NCI-H146 treated with DMSO at 0.1 percent for 48 hours (cell line): Measurements from ENCODE around the gene IGF2R.
"Not testable (repeated sequence)": the region's sequence is repeated elsewhere in the genome, so short reads cannot be mapped to it uniquely, and the experiment has no call there.

Source experiments
- DNase-seq: peaks from one replicate; lab custom pipeline; 2025; ENCODE audit not compliant: unreplicated experiment; lab: John Stamatoyannopoulos, UW

The IGF2R gene

DNA sequence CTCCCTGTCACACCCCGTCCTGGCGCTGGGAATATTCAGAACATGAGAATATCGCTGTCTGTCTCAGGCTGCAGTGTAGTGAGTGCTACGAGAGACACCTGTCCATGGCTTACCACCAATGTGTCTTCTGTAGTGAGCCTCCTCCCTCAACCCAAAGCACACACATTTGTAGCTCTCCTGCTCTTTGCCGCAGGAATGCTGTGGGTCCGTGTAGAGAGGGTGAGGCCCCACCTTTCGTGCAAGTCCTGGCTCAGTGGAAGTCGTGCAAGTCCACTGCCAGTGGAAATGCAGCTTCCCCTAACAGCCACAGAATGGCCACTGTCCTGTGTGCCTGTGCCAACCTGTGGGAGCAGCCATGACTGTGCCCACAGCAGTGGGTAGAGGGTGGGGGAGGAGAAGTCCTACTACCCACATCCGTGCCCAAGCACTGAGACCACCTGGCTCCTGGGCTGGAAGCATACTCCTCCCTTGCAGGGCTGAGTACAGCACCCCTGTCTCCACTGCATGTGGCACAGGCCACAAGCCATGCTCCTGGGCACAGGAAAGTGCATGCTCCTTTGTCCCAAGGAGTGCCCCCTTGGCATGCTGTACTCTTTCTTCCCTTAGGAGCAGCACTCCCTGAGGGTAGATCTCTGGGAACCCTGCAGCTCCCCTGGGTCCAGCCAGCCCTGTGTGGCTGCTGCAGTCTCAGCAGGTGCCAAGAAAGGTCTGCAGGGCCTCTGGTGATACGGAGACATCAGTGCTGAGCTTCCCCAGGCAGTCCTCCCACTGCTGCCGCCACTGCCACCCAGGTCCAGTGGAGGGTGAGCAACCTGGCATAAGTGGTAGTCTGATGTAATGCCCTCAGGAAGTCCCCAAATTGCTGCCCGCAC lies 28.0 kb downstream of the IGF2R start:
- DNase-seq, result no peak

DNA sequence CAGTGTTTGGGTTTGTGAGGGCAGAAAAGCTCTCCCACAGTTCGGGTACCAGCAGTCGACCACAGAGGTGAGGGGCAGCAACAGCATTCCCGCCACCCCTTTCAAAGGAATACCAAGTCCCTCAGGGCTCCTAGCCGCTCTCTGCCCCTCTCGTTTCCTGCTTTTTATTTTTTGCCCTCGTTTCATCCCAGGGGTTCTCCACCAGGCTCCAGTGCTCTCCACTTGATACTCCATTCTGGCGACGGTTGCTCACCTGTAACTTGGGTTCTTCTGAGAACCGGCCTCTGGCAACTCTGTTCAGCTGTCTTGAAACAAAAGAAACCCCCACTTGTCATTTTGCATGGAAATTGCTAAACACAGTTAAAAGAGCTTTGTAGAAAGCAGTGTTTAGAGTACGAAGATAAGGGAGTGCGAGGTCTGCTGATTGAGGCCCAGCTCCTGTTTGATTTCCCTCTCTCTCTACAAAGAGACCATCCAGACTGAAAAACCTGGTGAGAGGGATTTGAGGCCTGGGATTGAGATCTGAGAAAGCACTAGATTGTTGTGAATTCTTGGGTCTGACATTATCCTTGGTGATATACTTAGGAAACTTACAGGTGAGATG lies 28.7 kb downstream of the IGF2R start:
- DNase-seq, result no peak

DNA sequence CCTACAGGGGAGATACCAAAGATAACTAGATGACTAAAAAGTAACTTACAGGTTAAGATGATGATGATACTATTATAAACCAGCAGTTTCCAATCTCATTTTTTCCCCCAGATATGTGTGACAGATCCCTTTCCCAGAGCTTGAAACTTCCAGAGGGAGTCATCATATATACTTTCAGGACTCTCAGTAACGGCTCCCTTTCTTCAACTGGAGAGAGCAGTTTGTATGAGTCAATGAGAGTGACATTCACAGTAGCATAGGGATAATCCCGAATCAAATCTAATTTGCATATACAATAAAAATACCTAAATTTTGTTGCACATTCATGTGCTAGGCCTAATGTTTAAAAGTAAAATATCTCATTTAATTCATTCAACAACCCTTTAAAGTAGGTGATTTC lies 29.7 kb downstream of the IGF2R start:
- no peak for DNase-seq

DNA sequence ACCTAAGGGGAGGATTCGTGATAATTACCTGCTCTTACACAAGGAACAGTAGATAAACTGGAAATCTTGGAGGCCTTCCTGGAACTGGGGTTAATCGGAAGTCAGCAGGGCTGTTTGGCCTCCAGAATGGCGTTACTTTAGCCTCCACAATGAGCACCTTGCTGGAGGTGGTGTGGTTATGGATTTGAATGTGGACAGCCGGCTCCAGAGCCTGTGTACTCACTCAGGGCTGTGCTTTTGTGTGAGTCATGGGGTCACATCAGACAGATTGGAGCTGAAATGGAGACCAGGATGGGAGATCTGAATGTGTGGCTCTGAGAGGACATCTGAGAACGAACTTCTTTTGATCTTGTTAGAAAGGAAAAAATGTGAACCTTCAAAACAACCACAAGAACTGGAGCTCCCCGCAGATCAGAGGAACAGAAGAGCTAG lies 30.4 kb downstream of the IGF2R start:
- no peak for DNase-seq

DNA sequence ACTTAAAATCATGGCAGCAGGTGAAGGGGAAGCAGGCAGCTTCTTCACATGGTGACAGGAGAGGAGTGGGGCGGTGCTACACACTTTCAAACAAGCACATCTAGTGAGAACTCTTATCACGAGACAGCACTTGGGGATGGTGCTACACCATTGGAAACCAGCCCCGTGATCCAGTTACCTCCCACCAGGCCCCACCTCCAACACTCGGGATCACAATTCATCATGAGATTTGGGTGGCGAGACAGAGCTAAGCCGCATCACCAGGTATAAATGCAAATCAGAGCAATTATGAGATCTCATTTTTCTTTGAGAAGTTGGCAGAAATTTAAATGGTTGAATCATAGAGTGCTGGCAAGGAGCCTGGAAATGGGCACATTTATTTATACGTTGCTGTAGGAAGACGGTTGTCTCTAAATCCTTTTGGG lies 31.4 kb downstream of the IGF2R start:
- no peak for DNase-seq

DNA sequence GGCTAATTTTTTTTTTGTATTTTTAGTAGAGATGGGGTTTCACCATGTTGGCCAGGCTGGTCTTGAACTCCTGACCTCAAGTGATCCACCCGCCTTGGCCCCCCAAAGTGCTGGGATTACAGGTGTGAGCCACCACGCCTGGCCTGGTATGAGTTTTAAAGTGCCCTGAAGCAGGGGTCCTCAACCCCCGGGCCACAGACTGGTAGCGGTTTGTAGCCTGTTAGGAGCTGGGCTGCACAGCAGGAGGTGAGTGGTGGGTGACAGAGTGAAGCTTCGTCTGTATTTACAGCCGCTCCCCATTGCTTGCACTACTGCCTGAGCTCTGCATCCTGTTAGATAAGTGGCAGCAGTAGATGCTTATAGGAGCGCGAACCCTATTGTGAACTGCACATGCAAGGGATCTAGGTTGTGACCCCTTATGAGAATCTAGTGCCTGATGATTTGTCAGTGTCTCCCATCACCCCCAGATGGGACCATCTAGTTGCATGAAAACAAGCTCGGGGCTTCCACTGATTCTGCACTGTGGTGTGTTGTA lies 32.1 kb downstream of the IGF2R start:
- not testable (repeated sequence) for DNase-seq

DNA sequence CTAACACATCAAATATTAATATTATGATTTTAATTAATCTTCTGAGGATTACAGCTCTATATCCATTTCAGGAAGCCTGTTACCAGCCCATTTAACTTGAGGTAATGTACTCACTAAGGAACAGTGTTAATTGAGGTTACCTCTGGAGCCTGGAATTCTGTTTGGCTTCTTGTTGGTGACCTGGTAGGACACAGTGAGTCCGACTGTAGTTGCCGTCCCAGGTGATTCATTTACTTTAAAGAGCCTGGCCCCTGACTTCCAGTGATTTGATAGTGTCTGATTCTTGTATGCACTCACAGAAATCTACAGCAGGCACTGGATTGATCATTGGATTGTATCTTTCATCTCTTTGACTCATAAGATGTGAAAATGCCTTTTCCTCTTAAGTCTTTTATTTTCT lies 34.0 kb downstream of the IGF2R start:
- no peak for DNase-seq

DNA sequence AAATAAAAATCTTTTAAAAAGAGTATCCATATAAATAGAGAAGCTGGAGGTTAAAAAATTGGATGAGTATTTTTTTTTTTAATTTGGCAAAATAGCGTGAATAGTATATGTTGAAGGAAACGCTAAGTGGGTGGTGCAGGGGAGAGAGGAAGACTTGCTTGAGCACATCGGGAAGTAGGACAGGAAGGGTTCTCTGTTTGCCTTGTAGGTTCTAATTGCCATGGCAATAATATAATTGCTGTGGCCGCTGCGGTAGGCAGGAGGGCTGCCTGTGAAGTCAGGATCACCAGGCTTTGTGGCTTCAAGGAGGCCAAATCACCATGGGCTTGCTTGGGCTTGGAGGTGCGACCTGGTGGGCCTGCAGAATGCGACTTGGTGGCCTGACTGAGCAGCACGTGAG lies 35.1 kb downstream of the IGF2R start:
- DNase-seq, result no peak

DNA sequence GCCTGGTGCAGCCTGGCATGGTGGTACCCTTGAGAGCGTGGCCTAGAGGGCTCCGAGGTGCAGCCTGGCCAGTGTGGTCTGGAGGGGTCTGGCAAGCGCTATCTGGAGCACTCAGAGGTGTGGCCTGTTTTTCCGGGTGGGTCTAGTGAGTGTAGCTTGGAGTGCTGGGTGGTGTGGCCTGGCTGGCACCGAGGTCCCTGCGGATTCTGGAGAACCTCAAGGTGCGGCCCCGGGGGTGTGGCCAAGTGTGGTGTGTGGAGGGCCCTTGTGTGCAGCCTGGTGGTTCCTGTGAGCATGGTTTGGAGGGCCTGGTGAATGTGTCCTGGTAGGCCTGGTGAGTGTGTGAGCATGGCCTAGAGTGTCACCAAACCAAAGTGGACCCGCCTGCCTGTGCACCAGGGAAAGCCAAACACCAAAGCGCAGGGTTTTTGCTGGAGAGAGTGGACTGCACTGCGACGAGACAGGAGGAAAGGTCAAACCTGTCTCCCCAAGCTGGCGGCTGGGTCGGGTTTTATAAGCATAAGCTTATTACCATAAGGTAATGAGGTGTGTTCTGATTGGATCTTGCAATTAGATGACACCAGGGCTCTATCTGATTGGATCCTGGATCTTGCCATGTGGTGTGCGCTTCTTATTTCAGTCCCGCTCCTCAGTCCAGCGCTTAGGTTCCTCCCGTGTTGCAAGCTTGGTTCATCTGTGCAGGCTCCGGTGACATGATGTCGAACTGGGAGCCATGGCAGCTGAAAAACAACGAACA lies 35.7 kb downstream of the IGF2R start:
- no peak for DNase-seq

DNA sequence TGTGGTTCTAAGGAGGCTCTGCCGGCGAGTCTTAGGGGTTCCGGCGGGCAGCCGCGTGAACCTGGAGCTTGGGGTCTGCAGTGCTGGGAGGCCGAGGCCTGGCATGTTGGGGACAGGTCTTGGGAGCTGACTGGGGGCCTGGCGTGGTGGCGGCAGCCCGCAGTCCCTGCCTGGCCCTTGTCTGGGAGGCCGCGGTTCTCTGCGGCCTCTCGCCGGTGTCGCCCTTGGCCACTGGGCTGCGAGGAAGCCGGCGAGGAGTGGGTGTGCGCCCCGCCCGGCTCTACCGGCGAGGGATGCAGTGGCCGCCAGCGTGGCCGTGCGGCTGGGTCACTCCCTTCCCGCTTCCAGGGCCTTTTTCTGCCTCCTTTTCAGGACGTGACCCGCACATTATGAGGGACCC lies 36.3 kb downstream of the IGF2R start:
- DNase-seq, result no peak

DNA sequence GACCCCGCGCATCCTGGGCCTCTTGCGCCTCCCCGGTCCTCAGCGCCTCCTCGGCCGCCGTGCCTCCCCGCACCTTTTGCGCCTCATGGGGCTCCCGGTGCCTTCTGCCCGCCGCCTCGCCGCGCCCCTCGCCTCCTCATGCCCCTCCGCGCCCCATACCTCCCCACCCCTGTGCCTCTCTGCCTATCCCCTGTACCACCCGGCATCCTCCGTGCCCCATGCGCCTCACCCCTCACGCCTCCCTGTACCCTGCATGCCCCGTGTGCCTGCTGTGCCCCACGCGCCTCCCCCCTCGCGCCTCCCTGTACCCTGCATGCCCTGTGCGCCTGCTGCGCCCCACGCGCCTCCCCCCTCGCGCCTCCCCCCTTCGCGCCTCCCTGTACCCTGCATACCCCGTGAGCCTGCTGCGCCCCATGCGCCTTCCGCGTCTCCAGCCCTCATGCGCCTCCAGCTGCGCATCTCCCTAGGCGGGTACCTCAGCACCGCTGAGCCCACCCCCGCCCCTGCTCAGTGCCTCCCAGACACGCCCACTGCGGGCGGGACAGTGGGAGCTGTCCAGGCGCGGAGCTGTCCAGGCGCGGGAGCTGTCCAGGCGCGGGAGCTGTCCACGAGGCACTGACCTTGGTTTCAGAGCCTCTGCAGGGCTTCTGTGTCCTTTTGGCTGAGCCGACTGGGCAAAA lies 37.1 kb downstream of the IGF2R start:
- DNase-seq, result no peak

DNA sequence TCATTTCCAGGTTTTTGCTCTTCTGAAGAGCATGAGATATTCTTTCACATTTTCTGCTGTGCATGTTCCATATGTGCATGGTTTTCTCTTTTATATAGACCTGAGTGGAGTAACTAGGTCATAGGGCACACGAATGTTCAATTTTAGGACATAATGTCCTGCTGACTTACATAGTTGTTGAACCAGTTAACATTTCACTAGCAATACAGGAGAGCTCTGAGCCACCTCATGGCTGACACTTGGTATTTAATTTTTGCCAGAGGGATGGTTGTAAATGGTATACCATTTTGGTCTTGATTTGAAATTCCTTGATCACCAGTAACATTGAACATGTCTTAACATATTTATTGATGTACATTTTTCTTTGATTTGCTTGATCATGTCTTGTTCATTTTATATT lies 38.3 kb downstream of the IGF2R start:
- DNase-seq, result no peak

DNA sequence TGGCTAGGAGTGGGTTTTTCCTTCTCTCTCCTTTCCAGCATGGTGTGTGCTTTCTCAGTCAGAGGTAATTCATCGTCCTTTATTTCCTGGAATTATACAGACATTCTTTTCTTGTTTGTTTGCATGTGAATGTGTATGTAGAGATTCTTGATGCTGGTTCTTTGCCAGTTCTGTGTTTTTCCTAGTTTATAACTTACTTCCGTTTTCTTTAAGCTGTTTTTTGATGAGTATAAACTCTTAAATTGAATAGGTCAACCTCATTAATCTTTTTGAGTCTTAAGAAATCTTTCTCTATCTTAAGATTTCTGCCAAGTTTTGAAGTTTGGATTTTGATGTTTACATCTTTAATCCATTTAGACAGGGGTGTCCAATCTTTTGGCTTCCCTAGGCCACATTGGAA lies 38.7 kb downstream of the IGF2R start:
- no peak for DNase-seq

DNA sequence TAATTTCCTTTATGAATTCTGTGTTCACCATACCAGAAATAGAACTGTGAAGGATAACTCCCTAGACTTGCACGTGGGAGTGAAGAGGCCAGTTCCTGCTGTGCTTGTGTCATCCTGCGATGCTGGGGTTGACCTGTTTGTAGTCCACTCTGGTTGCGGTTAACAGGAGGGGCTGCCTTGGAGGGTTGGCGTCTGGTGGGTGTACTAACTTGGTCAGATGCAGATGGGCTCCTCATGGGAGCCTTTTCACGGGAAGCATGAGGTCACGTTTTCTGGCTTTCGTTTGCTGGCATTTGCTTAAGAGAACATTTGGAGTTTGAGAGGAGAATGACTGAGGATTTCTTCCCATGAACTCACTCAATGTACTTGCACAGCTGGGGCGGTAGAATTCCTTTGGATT lies 41.2 kb downstream of the IGF2R start:
- no peak for DNase-seq

DNA sequence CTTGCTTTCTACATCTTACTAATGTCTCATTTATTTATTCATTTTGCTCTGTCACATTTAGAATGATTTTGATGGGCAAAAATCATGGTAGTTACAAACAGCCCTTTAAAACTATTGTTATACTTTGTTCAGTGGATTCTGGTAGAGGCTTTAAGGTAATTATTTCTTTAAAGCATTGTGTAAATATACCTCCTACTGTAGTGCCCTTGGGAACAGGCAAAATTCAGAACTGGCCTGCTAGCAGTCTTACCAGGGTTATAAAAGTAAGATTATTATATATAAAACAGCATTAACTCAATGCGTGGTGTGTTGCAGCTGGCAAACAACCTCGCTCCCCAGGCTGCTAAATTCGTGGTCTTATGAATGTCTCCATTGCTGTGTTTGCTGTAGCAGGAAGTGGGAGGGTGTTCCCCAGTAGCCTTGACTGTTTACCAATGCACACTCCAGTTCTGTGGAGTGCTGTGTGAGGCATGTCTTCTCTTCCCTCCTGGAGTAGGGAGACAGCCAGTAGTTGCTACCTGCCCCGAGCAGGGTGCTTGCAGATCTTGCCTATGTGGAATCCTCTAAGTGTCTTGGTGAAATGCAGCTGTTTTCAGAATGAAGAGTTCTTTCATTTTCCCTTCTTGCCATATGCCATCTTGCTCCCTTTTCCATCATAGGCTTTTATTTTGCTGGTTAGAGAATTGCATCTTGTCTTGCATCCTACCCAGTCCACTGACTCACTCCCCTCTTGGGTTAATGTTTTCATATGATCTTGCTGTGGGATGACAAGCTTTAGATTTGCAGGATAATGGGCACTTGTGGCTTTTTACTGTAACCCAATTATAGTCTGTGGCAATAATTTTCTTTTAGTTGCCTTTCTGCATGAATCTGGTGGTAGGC lies 45.3 kb downstream of the IGF2R start:
- no peak for DNase-seq

DNA sequence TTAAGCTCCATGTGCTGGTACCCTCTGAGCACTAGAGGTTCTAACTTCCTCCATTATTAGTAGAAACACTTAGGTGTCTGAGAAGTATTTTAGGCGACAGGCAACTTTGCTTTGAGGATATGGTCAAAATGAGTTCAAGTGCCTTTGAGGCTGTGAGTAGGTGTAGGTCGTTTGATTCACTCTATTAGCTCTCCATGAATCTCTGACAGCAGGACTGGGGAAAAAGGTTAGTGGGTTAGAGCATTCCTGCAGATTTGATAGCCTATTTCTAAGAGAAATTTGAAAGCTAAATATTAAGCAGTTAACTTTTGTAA lies 45.9 kb downstream of the IGF2R start:
- DNase-seq, result no peak

DNA sequence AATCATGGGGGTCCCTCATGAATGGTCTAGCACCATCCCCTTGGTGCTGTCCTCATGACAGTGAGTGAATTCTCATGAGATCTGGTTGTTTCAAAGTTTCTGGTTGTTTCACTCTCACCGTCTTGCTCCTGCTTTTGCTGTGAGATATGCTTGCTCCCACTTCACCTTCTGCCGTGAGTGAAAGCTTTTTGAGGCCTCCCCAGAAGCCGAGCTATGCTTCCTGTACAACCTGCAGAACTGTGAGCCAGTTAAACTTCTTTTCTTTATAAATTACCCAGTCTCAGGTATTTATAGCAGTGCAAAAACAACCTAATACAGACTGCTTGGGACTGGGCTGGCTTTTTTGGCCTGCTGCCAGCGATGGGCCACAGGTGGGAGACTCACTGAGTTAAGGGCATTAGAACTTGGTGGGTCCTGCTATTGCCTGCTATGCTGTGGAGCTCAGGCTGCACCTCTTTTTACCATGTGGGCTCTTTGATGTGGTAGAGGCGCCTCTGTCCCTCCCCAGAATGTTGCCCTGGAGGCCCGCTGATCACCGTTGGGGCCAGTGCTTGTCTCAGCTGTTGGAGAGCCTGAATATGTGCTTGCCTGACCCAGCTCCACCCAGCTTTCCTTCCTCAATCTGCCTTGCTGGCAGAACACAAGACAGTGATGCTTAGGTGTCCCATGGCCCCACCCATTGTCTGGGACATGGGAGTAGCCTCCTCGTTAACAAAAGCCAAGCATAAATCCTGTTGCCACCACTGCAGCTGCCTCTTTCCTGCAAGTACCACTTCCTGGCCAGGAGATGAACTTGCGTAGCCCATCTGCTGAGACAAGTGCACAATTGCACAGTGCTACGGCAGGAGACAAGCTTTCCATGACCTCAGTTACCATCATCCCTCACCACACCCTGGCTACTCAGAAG lies 47.1 kb downstream of the IGF2R start:
- no peak for DNase-seq

DNA sequence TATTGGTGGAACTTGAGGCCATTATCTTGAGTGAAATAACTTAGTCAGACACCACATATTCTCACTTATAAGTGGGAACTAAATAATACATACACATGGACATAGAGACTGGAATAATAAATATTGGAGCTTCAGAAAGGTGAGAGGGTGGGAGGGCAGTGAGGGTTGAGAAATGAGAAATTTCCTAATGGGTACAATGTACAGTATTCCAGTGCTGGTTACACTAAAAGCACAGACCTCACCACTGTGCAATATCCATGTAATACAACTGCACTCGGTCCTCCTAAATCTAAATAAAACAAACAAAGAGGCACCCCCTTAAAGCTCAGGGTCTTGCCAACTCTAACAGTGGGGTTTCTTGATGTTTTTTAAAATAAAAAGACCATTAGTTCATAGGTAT lies 53.2 kb downstream of the IGF2R start:
- no peak for DNase-seq

DNA sequence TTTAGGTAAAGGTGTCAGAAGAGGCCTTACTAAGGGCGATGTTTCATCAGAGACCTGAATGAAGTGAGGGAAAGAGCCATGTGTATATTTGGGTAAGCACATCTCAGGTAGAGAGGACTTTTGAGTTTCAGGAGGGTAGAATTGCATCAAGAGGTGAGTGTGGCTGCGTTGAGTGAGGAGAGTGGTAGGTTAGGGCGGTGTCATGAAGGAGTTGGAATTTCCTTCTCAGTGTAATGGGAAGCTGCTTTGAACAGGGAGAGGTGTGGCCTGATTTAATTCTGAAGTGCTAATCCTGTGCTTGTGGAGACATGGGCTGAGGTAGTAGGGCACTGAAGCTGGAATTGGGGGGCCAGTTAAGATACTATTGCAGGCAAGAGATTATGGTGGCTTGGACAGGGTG lies 53.9 kb downstream of the IGF2R start:
- no peak for DNase-seq
